GM15510 (cell line): ENCODE results near the gene ABLIM3.

Experiments
- POLR2A ChIP-seq: IDR thresholded peaks from 3 replicates; pipeline ENCODE4 v1.6.1; 2011; ENCODE audit warnings: borderline replicate concordance; ENCODE audit not compliant: insufficient read length; ENCODE audit errors: extremely low read depth

The ABLIM3 gene

DNA sequence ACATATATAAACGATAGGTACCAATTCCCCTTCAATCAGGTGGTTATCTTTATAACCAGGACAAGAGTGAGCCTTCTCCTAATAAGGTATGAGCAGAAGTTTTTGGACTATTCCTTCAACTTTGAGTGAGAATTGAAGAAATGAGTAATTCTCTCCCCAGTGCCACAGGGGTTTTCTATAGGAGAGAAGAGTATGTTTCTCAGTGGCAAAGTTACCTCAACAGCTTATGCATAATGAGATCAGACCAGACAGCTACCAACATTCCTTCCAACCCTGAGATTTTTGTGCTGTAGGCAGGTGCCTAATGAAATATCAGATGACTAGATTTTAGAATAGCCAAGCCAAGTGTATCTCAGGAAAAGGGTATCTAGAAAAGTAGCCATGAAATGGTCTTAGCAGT lies 40.9 kb downstream of the ABLIM3 start:
- no peak for TF ChIP-seq POLR2A

DNA sequence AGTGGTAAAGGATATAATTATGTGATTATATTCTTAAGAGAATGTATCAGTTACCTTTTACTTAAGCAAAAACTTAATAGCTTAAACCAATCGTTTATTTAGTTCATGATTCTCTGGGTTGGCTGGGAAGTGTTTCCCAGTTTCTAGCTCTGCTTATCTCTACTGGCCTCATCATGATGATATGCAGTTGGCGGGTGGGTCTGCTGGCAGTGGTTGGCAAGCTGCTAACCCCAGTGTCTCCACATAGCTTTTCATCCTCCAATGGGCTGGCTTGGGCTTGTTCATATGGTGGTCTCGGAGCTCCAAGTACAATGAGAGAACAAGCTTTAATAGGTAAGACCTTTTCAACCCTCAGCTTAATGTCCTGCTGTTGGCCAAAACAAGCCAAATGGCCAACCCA lies 43.8 kb downstream of the ABLIM3 start:
- TF ChIP-seq POLR2A, result no peak

DNA sequence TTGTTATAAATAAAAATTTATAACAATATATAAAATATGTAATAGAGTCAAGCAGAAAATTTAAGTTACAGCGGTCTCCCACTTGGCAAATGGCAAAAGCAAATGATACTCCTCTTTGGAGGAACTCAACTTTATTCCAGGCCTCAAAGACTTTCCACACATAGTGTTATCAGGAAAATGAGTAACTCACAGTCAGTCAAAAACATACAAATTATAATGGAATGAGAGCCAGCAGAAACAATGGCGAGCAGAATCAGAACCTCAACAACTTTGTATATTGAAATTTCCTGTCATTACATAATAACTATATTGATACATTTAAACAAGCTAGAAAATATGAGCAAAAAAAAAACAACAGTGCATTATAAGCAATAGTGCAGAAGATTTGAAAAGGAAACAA lies 45.2 kb downstream of the ABLIM3 start:
- no peak for TF ChIP-seq POLR2A

DNA sequence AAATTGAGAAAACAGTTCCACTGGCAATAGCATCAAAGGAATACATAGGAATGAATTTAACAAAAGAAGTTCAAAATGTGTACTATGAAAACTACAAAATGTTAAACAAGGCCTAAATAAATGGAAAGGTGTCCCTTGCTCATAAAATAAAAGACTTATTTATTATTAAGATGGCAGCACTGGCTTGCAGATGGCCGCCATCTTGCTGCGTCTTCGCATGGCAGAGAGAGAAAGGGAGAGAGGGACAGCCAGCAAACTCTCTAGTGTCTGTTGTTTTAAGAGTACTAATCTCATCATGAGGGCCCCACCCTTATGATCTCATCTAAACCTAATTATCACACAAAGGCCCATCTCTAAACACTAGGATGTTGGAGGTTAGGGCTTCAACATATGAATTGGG lies 47.1 kb downstream of the ABLIM3 start:
- no peak for TF ChIP-seq POLR2A

DNA sequence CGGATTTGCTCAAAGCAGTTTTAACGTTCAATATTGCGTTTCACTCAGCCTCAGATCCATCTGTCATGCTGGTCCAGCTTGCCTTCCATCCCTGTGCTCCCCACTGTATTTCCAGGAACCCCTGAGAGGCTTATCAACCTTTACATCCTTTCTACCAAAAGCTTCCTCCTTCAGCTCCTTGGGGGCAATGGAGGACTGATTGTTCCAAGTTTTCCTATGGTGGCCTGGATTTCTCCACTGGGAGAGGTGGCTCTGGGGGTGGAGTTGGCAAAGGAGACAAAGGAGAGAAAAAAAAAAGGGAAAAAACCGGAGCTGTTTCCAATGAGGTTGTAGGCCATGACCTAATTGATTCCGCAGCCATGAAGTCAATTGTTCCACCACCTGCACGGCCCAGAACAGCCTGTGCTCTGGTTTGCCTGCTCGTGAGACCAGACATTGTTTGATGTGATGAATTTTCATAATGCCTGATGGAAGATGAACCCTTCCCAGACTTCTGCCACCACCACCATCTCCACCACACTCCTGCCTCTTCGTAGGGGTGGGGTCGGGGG lies 54.1 kb downstream of the ABLIM3 start:
- no peak for TF ChIP-seq POLR2A

DNA sequence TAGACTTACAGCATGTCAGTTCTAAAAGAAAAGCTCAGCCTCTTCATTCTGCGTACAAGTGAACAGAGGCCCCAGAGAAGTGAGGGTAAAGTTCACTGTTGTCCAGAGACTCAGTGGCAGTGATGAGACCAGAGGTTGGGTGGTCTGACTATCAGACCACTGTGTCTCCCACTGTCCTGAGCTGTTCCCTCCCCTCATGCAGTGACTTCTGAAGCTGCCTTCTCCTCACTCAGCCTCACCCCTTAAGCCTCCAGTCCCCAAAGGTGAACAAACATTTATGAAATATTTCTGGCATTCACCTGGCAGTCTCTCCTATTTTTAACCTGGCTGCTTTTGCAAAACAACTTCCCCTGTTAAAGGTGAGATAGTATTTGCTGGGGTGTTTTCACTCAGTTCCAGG lies 54.7 kb downstream of the ABLIM3 start:
- TF ChIP-seq POLR2A, result no peak

DNA sequence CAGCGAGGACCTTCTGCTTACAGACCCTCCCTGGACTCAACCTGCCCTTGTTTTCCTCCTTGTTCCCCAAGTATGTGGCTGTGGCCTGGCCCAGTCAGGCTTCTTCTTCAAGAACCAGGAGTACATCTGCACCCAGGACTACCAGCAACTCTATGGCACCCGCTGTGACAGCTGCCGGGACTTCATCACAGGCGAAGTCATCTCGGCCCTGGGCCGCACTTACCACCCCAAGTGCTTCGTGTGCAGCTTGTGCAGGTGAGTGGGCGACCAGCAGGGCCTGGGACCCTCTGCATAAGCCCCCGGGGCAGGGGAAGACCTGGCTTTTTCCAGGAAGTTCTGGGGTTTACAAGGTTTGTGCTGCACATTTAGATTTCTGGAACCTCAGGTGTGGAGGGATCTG lies 56.9 kb downstream of the ABLIM3 start:
- no peak for TF ChIP-seq POLR2A

DNA sequence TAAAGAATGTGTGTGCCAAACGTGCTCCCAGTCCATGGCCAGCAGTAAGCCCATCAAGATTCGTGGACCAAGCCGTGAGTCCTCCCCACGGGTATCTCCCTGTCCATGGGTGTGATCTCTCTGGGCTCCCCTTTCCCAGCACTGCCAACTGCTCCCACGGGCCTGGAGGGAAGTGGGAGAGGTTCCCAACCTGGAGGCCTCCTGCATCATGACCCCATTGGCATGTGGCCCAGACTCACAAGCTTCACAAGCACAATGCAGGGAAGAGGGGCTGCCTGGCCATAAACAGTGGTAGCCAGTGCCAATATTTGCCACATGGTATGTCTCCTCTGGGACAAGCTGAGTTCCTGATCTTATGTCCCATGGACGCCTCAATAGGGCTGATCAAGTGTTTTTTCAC lies 59.1 kb downstream of the ABLIM3 start:
- no peak for TF ChIP-seq POLR2A

DNA sequence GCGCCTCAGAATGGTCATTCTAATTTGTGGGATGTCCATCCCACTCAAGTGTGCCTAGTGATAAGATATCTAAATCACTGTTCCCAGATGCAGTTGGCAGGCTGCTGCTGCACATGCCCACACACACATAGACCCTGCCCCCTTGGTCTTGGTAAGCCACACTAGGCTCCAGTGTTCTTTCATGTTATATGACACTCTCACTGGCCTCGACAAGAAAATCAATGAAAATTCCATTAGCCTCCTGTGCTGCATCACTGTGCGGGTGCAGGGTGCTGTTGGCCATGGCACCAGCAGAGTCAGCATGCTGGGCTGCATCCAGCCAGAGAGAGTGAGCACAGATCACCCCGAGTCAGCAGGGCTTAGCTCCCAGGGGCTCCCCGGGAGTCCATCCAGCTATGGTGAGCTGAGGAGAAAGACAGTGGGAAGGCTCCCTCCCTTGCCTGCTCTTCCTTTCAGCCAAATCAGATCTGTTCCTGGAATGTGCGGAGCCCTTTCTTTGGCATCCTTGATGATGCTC lies 59.9 kb downstream of the ABLIM3 start:
- TF ChIP-seq POLR2A, result no peak

DNA sequence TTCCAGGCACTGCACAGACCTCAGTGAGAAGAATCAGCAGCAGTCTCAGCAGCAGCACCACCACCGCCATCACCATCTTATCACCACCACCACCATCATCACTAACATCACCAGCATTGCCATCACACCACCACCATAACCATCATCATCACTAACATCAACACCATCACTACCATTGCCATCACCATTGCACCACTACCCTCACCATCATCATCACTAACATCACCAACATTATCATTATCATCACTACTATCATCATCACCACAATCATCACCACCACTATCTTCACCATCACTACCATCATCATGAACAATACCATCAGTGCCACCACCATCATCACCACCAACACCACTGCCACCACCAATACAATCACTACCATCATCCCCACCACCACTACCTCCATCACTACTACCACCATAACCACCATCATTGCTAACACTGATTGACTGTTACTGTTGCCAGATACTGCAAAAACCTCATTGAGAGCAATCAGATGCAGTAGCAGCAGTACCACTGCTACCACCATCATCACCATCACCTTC lies 61.7 kb downstream of the ABLIM3 start:
- TF ChIP-seq POLR2A, result no peak

DNA sequence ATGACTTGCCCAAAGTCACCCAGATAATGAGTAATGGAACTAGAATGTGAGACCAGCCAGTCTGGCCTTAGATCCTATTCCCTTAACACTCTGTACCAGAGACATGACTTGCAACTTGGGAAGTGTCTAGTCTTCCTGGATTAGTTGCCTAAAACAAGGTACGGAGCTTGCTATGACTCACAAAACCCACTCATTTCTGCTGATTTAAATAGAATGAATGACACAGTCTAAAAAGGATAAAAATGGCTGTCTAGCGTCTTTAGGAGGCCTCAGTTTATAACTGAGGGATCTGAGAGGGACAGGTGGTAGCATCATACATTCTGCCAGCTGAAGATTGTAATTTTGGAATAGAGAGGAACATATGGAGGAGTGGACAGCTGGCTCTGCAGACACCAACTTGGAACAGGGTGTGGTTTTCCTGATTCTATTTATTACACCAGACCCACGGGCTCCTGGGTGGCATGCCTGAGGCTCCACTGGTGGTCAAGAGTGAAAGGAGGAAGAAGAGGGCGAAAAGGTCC lies 62.7 kb downstream of the ABLIM3 start:
- TF ChIP-seq POLR2A, result no peak

DNA sequence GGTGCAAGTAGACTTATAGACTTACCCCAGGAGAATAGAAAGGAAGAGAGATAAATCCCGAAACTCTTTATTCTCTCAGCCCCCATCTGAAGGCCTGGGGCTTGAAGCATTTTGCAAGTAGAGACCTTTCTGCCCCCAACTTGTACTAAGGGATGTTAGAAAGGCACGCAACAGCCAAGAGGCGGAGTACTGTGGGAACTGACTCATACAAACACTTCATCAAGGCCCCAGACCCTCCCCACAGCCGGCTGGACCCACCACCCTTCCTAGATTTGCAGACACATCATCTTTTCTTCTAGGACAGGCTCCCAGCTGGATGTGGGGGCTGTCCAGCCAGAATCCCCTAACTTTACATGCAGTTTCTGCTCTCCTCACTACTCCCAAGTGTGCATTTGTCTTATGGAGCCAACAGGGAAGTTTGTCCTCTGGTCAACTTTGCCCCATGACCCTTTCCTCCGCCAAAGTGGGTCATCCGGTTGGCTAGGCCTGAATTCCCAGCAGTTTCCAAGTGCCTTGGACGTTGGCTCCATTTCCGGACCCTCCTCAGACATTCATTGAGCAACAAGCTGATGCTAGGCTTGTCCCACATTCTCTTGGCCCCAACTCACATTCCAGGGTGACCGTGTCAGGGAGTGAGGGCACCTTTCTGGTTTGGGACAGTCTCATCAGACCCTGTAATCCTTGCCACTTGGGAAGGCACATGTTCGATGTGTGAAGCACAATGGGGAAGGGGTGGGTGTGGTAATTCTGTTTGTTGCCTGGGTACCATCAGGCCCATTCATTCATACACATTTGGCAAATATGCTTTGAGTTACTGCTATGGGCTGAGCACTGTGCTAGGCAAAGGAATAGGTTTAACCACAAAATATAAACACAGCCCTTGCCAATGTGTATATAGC lies 64.6 kb downstream of the ABLIM3 start:
- no peak for TF ChIP-seq POLR2A

DNA sequence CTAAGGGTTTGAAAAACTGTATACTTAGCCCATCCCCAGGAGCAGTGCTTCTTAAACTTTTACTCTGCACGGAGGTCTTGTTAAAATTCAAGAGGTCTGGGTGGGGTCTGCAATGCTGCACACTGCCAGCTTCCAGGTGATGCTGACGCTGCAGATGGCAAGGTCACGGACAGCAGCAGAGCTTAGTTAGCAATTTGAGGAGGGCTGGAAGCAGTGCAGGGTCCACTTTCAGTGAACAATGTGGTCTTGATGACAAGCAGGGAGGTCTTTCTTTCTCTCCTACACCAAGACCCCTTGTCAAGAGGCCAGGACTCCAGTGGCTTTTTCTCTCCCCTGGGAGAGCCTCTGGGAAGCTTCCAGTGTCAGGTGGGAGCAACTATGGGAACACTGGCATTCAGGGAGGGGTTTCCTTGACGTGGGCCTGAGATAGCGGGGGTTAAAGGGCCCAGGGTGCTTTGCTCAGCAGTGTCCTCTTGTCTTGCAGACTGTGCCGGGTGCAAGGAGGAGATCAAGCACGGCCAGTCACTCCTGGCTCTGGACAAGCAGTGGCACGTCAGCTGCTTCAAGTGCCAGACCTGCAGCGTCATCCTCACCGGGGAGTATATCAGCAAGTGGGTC lies 65.3 kb downstream of the ABLIM3 start:
- TF ChIP-seq POLR2A, result no peak

DNA sequence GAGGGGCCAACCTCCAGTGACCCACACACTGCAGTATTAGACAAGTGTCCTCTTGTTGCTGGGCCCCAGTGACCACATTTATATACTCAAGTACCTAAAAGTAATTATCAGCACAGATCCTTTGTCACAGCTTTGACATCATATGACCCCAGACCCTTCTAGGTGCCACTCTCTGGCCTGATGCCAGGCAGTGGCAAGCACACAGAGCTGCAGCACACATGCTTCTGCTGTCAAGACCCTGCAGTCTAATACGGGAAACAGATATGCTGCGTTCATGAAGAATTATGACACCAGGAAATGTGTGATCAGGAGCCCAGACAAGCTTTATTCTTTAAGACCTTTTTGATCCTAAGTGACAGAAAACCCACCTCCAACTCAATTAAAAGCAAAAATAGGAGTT lies 66.5 kb downstream of the ABLIM3 start:
- no peak for TF ChIP-seq POLR2A

DNA sequence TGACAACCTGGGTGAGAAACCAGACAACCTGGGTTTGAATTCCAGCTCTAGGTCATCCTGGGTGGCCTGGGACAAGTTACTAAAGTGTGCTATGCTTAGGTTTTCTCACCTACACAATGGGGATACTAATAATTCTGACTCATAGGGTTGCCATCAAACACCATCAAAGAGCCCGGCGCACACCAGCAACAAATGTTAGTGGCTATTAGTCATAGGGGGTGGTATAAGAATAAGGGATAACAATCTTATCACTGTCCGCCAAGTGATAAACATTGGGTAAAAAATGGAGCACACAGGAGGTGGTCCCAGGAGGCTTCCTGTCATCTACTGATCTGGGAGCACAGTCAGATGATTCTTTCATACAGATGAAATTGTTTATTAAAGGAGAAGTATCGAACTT lies 68.9 kb downstream of the ABLIM3 start:
- TF ChIP-seq POLR2A, result no peak
